D721Med (cell line): Measurements from ENCODE around the gene NEK2.

Experiments
- DNase-seq: peaks from one replicate; pipeline ENCODE4 v3.0.0; 2011; ENCODE audit warnings: low spot score; ENCODE audit not compliant: insufficient read length
- FAIRE-seq: peaks from 2 replicates; lab custom pipeline; 2011; peaks lifted over from hg19 to GRCh38; lab: Jason Lieb, UNC
- TF ChIP-seq, protein P1 (sequence below): IDR thresholded peaks from 2 replicates; pipeline ENCODE4 v1.5.1; 2012; ENCODE audit warnings: mild to moderate bottlenecking, control low read depth; ENCODE audit not compliant: insufficient read depth; ENCODE audit errors: missing control alignments

The NEK2 gene

DNA sequence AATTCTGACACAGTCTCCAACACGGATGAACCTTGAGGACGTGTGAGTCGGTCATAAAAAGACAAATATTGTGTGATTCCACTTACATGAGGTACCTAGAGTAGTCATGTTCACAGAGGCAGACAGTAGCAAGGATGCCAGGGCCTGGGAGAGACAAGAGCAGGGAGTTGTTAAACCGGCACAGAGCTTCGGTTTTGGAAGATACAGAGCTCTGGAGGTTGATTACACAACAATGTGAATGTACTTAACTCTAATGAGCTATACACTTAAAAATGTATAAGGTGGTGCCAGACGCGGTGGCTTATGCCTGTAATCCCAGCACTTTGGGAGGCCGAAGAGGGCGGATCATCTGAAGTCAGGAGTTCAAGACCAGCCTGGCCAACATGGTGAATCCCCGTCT is 37.8 kb upstream of the NEK2 start:
- FAIRE-seq (no peak), DNase-seq (no peak)
- TF ChIP-seq, protein P1, sequence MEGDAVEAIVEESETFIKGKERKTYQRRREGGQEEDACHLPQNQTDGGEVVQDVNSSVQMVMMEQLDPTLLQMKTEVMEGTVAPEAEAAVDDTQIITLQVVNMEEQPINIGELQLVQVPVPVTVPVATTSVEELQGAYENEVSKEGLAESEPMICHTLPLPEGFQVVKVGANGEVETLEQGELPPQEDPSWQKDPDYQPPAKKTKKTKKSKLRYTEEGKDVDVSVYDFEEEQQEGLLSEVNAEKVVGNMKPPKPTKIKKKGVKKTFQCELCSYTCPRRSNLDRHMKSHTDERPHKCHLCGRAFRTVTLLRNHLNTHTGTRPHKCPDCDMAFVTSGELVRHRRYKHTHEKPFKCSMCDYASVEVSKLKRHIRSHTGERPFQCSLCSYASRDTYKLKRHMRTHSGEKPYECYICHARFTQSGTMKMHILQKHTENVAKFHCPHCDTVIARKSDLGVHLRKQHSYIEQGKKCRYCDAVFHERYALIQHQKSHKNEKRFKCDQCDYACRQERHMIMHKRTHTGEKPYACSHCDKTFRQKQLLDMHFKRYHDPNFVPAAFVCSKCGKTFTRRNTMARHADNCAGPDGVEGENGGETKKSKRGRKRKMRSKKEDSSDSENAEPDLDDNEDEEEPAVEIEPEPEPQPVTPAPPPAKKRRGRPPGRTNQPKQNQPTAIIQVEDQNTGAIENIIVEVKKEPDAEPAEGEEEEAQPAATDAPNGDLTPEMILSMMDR = no peak

GRCh38 chr1:211711315-211711705 is 35.9 kb upstream of the NEK2 start:
- DNase-seq (no peak), FAIRE-seq (no peak)
- TF ChIP-seq, protein P1 = no peak

- DNase-seq (no peak), FAIRE-seq (no peak)
- TF ChIP-seq, protein P1 = no peak
Observed at GRCh38 chr1:211710566-211711314, 35.3 kb upstream of the NEK2 start.

- FAIRE-seq (peak; percentile 11), DNase-seq (no peak)
- TF ChIP-seq, protein P1 = no peak
Observed at GRCh38 chr1:211708926-211709325, 33.5 kb upstream of the NEK2 start.

- FAIRE-seq = no peak
- TF ChIP-seq, protein P1 = no peak
- no peak for DNase-seq
Observed at GRCh38 chr1:211708006-211708405, 32.6 kb upstream of the NEK2 start.

GRCh38 chr1:211705467-211706091 is 30.2 kb upstream of the NEK2 start:
- DNase-seq (no peak), FAIRE-seq (no peak)
- TF ChIP-seq, protein P1 = no peak

DNA sequence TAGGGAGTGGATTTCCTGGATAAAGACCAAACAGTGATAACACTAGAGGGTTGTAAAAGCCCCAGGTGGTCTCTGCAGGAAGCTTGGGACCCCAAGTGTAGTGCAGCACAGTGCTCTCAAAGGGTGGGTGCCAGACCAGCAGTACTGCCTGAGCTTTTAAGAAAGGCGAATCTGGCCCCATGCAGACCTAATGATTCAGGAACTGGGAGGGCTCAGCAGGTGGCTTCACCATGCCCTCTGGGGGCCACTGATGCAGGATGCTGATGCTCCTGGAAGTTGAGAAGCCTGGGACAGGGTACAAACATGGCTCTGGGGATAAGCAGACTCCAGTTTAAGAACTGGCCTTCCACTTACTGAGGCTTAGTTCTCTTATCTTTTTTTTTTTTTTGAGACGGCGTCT is 29.1 kb upstream of the NEK2 start:
- TF ChIP-seq, protein P1 = no peak
- no peak for FAIRE-seq
- no peak for DNase-seq
